Measurements from ENCODE around the gene DOLK. TPM values are rescaled to one million over a fixed set of nuclear protein-coding genes. Genes with fewer than 3 reads are reported as not detected.

DOLK gene
- total RNA-seq, 3 donors from 2014 or later = 11.1 to 16.2 (median 14.3) TPM

DNA sequence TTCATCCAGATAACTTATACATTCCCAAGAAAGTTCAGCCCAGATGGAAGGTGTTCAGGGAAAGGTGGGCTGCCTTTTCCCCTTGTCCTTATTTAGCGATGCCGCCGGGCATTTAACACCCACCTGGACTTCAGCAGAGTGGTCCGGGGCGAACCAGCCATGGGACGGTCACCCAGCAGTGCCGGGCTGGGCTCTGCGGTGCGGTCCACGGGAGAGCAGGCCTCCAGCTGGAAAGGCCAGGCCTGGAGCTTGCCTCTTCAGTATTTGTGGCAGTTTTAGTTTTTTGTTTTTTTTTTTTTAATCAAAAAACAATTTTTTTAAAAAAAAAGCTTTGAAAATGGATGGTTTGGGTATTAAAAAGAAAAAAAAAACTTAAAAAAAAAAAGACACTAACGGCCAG lies 30.7 kb downstream of the DOLK start:
- no peaks in the 10 kb centered on the region for H3K36me3 ChIP-seq
- H3K27ac ChIP-seq = peak overlapping the region; percentile 92 to 94
- H3K4me3 ChIP-seq = peak overlapping the region; percentile 19 to 46 (median 28)
- no peaks in the 10 kb centered on the region for H3K9me3 ChIP-seq
- no peaks in the 10 kb centered on the region for H3K27me3 ChIP-seq
- TF ChIP-seq POLR2A (IDR thresholded peaks at IDR 0.05) = no peak
- no peak for TF ChIP-seq POLR2AphosphoS5 (IDR thresholded peaks at IDR 0.05)
- TF ChIP-seq, protein P1, sequence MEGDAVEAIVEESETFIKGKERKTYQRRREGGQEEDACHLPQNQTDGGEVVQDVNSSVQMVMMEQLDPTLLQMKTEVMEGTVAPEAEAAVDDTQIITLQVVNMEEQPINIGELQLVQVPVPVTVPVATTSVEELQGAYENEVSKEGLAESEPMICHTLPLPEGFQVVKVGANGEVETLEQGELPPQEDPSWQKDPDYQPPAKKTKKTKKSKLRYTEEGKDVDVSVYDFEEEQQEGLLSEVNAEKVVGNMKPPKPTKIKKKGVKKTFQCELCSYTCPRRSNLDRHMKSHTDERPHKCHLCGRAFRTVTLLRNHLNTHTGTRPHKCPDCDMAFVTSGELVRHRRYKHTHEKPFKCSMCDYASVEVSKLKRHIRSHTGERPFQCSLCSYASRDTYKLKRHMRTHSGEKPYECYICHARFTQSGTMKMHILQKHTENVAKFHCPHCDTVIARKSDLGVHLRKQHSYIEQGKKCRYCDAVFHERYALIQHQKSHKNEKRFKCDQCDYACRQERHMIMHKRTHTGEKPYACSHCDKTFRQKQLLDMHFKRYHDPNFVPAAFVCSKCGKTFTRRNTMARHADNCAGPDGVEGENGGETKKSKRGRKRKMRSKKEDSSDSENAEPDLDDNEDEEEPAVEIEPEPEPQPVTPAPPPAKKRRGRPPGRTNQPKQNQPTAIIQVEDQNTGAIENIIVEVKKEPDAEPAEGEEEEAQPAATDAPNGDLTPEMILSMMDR (IDR thresholded peaks at IDR 0.05) = no peak
- DNase-seq (ENCODE audit: low spot score in 2 of 2) = no peak
- intact Hi-C loops (cut with DNase I; ENCODE audit: low total_unique reads) = no loop called here
- peaks cover 19 to 28% of the 10 kb centered on the region in 2 donors for H3K4me1 ChIP-seq

GRCh38 chr9:128916204-128916603 lies 31.2 kb downstream of the DOLK start:
- Histone ChIP-seq H3K9me3 (no peaks in the 10 kb centered on the region), H3K27me3 (no peaks in the 10 kb centered on the region), H3K36me3 (no peaks in the 10 kb centered on the region), H3K4me3 (peak overlapping the region; percentile 19 to 46 (median 28)), H3K27ac (peak overlapping the region; percentile 92 to 94), H3K4me1 (peaks cover 24 to 25% of the 10 kb centered on the region in 2 donors)
- TF ChIP-seq, protein P1 (IDR thresholded peaks at IDR 0.05) = no peak
- TF ChIP-seq POLR2A (IDR thresholded peaks at IDR 0.05) = no peak
- no peak for TF ChIP-seq POLR2AphosphoS5 (IDR thresholded peaks at IDR 0.05)
- peak; percentile 52 to 75 for DNase-seq (ENCODE audit: low spot score in 2 of 2)
- intact Hi-C loops (cut with DNase I; ENCODE audit: low total_unique reads) = no loop called here

- peak overlapping the region; percentile 92 to 94 for H3K27ac ChIP-seq
These were observed 33.2 kb downstream of the DOLK start for GRCh38 chr9:128913995-128914772.

DNA sequence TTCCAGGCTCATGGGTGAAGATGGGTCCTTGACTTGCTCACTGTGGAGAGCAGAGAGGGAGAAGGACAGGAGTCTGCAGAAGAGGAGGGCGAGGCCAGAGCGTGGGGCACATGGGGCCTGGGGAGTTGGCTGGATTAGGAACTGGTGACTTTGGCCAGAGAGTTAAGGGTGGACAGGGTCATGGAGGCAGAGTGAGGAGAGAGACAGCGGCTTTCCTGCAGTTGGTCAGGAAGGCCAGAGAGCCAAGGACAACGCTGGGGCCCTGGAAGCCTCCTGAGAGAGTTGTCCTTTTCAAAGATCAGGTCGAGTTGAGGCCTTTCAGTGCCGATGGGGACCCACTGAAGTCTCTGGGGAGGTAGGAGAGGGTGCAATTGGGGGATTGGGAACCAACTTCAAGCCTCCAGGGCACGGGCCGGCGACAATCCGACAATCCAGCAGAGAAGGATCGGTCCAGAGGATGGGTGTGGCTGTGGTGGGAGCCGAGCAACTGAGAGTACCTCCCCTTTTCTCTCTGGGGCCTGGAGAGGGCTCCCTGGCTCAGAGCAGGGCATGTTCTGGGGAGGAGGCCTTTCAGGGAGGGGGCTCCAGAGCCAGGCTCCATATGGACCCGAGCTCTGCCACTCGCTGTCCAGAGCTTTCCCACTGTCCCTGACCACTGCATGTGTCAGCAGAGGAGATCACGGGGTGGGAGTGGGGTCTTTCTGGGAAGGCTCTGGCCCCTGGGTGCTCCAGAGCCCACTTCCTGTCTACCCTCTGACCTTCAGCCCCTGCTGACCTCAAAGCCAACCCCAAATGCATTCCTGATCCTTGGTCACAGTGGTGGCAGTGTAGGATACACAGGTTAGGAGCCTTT lies 34.1 kb downstream of the DOLK start:
- Histone ChIP-seq H3K27ac (peak overlapping the region; percentile 92 to 94), H3K9me3 (no peaks in the 10 kb centered on the region), H3K27me3 (no peaks in the 10 kb centered on the region), H3K4me3 (peak overlapping the region in 2 of 3 donors; percentile 10 to 27), H3K4me1 (peaks cover 35 to 39% of the 10 kb centered on the region in 2 donors), H3K36me3 (peaks cover 5% of the 10 kb centered on the region)
- TF ChIP-seq POLR2AphosphoS5 (IDR thresholded peaks at IDR 0.05) = no peak
- TF ChIP-seq, protein P1 (IDR thresholded peaks at IDR 0.05) = no peak
- TF ChIP-seq POLR2A (IDR thresholded peaks at IDR 0.05) = no peak
- intact Hi-C loops (cut with DNase I; ENCODE audit: low total_unique reads) = no loop called here
- DNase-seq (ENCODE audit: low spot score in 2 of 2) = no peak

More at GRCh38 chr9:128913995-128914772, 33.2 kb downstream of the DOLK start:
- peak overlapping the region in 2 of 3 donors; percentile 10 to 27 for H3K4me3 ChIP-seq
- no peak for DNase-seq (ENCODE audit: low spot score in 2 of 2)
- H3K9me3 ChIP-seq = no peaks in the 10 kb centered on the region
- intact Hi-C loops (cut with DNase I; ENCODE audit: low total_unique reads) = no loop called here
- no peak for TF ChIP-seq POLR2AphosphoS5 (IDR thresholded peaks at IDR 0.05)
- TF ChIP-seq POLR2A (IDR thresholded peaks at IDR 0.05) = no peak
- TF ChIP-seq, protein P1 (IDR thresholded peaks at IDR 0.05) = no peak
- H3K27me3 ChIP-seq = no peaks in the 10 kb centered on the region
- peaks cover 35 to 39% of the 10 kb centered on the region in 2 donors for H3K4me1 ChIP-seq
- no peaks in the 10 kb centered on the region for H3K36me3 ChIP-seq
